HUDEP-2 (cell line): ENCODE measurements around the gene ADAM33.
A peak's percentile ranks its signal among the peaks of the same experiment; 100 is the strongest.

Source experiments
- DNase-seq, 76 experiments: peaks; one replicate each; lab custom pipeline; 2025; ENCODE audit not compliant: unreplicated experiment in 76 of 76; lab: John Stamatoyannopoulos, UW

Gene ADAM33

GRCh38 chr20:3651204-3651962, 30.4 kb downstream of the ADAM33 start:
- DNase-seq: no peak

- no peak for DNase-seq
These were observed 32.9 kb downstream of the ADAM33 start for GRCh38 chr20:3648951-3649350.

GRCh38 chr20:3647473-3647872, 34.3 kb downstream of the ADAM33 start:
- DNase-seq: no peak

DNA sequence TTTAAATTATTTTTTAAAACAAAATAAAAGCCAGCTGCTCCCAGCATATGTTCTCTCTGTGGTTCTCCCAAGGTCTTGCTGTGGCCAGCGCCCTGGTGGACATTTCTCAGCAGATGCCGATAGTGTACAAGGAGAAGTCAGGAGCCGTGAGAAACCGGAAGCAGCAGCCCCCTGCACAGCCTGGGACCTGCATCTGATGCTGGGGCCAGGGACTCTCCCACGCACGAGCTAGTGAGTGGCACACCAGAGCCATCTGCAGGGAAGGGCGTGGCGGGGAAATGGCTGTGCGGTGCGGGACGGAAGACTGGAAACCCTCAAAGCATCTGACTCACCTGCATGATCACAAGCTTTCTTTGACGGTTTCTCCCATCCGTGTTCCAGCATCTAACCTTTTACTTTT, 35.2 kb downstream of the ADAM33 start:
- DNase-seq: no peak

- DNase-seq: no peak
These were observed 35.8 kb downstream of the ADAM33 start for GRCh38 chr20:3646067-3646440.

DNA sequence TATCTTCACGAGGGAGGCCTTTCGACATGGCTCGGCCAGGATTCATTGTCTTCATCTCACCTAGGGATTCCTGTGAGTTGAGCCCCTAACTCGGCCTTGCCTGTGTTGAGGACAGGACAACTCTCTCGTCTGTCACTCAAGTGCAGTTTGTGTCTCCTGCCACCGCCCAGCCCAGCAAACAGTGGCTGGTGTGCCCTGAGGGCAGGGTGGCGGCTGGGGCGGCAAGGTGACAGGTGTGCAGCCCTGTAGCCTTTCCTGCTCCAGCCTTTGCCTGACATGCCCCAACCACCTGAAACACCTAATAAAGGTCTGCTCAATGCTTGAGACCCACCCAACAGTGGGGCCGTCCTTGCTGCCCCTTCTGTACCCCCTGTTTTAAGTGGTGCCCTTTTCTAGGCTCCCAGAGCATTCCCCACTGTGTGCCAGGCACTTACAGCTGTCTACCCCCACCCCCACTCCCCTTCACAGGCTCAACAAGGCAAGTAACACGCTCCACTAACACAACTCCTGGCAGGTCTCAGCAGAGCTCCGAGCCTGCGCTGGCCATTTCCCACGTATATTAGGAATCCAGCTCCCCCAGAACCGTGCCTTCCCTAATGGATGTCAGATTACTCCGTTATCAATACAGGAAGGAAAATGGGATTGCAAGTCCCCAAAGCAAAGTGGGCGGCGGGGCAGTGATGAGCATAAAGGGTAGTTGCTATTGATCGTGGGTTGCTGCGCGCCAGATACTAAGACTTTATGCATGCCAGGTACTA, 36.3 kb downstream of the ADAM33 start:
- no peak for DNase-seq

GRCh38 chr20:3640259-3640658, 41.6 kb downstream of the ADAM33 start:
- DNase-seq: no peak

GRCh38 chr20:3635346-3635745, 46.5 kb downstream of the ADAM33 start:
- DNase-seq: no peak

DNA sequence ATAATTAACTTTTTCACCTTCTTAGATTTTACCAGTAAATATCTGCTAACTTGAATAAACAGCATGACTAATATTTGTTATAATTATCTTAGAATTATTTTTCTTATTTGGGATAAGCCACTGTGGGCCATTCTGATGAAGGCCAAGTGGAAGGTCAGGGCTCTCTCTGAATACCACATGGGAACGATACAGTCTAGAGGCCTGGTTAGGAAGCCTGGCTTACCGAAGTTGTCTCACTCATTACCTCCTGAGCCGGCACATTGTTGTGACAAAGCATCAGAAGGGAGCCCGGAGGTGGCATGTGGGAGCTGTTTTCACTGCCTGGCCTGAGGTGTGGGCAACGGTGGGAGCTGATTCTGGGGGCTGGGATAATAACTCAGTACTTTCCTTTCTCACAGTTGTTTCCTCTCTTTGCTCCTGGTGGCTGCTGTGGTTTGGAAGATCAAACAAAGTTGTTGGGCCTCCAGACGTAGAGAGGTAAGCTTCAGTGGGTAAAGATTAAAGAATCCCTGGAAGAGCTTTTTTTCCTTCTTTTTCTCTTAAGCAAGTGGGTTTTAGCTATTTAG, 47.8 kb downstream of the ADAM33 start:
- DNase-seq: no peak

- peak in 1 of 76 experiments; percentile 7 for DNase-seq
These were observed 49.4 kb downstream of the ADAM33 start for GRCh38 chr20:3632311-3633004.

DNA sequence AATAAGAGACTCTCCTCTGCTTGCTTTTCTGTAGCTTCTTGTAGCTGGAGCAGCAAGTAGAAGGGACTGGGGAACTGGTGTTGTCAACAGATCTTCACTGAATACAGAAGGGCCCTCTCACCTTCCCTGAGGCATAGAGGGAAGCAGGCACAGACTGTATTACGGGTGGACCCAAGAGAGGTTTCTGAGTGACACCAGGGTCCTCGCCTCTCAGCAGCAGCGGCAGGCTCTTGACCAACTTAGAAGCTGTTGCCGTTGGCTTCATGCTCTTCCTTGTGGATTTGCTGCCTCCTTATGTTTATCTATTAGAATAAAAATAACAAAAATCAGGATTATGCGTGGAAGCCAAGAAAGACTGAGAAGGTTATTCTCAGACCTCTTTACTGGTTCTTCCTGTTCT, 50.3 kb downstream of the ADAM33 start:
- no peak for DNase-seq

DNA sequence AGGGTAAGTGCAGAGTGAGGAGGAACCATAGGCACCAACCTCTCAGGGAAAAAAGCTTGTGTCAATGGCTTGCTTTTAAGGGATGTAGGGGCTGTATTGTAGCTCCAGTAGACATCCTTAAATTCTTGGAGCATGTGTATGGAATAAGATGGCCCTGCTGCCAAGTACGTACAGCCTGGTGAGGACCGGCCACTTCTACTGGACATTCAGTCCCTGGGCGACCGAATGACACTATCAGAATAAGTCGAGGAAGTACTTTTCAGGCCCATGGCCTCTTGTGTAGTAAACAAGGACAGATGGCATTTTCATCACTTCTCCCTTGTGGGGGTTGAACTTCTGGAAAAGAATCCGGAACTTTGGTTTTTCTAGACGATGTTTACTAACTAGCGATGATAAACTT, 51.4 kb downstream of the ADAM33 start:
- no peak for DNase-seq

- DNase-seq: no peak
These were observed 51.9 kb downstream of the ADAM33 start for GRCh38 chr20:3629893-3630292.

DNA sequence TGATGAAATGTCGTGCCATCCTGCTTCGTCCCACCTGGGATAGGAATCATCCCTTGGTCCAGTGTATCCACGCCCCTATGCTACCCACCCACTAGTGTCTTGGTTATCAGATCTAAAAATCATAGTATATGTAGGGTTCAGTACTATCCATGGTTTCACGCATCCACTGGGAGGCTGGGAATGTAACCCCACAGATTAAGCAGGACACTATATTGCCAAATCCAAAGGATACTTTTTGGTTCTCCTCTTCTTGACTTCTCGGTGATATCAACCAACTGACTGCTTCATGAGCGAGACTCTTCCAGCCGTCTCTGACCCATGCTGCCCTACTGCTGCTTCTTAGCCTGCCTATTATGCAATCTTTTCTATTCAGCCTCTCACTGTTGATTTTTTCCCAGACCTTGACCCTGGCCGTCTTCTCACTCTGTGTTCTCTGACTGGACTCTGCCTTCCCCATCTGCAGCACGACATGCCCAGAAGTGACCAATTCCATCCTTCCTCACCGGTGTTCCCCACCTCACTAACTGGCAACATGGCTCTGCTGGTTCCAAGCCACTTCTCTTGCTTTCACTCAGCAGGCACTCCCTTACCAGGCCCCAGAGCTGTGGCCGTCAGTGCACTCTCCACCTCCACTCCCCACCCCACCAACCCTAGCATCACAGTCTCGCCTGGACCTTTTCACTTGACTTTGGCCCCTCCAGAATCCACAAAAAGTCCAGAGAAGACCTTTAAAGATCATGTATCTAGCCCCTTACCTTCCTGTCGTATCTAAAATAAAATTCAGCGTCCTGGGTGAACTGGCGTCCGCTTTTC, 53.1 kb downstream of the ADAM33 start:
- no peak for DNase-seq

DNA sequence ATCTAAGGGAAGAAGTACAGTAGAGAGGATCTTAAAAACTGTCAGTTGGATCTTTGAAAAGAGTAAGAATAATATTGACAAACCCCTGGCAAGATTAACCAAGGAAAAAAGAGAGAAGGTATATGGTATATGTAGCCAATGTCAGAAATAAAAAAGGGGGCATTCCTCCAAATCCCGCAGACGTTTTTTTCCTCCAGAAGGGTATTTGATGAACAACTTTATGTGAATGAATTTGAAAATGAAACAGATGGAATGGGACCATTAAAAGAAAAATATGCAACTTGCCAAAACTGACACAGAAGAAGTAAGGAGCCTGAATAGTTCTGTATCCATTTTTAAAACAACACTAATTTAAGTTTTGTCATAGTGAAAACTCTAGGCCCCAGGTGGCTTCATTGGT, 54.3 kb downstream of the ADAM33 start:
- DNase-seq: no peak

GRCh38 chr20:3622406-3622805, 59.4 kb downstream of the ADAM33 start:
- no peak for DNase-seq

- no peak for DNase-seq
These were observed 60.7 kb downstream of the ADAM33 start for GRCh38 chr20:3621111-3621510.
